GM19372 (cell line): ENCODE data around the gene IPO13.

ENCODE experiments used
- ATAC-seq: cut with Tn5 transposase; IDR thresholded peaks from one replicate; pipeline ENCODE4 v1.9.1; 2021; ENCODE audit warnings: mild to moderate bottlenecking, low read depth, moderate library complexity; ENCODE audit not compliant: unreplicated experiment

The IPO13 gene

GRCh38 chr1:43970911-43971310 lies 24.2 kb downstream of the IPO13 start:
- no peak for ATAC-seq

DNA sequence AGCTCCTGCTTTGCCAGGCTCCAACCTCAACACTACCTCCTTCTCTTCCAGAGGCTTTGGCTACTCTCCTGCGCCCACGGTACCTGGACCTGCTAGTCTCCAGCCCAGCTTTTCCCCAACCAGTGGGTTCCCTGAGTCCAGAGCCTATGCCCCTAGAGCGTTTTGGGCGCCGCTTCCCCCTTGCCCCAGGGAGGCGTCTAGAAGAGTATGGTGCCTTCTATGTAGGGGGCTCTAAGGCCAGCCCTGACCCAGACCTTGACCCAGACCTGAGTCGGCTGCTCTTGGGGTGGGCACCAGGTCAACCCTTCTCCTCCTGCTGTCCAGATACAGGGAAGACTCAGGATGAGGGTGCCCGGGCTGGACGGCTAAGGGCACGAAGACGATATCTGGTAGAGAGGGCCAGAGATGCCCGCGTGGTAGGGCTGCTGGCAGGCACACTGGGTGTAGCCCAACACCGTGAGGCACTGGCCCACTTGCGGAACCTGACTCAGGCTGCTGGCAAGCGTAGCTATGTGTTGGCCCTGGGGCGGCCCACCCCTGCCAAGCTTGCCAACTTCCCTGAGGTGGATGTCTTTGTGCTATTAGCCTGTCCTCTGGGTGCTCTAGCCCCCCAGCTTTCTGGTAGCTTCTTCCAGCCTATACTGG lies 24.7 kb downstream of the IPO13 start:
- no peak for ATAC-seq

DNA sequence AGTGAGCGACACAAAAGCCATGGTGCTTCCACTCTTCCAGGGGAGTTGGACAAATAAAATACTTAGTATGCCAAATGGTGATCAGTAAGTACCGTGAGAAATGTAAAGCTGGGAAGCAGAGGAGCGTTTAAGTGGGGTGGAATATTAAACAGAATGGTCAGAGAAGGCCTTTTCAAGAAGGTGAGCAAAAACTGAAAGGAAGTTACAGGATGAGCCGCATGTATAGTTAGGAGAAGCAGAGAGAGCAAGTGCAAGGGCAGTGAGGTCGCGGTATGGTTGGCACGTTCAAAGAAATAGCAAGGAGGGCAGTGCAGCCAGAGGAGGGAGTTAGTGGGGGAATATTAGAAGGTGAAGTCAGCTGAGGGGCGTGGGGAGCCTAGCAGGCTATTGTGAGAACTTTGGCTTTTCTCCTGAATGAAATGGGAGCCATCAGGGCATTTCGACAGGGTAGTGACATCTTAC lies 27.3 kb downstream of the IPO13 start:
- ATAC-seq = no peak

DNA sequence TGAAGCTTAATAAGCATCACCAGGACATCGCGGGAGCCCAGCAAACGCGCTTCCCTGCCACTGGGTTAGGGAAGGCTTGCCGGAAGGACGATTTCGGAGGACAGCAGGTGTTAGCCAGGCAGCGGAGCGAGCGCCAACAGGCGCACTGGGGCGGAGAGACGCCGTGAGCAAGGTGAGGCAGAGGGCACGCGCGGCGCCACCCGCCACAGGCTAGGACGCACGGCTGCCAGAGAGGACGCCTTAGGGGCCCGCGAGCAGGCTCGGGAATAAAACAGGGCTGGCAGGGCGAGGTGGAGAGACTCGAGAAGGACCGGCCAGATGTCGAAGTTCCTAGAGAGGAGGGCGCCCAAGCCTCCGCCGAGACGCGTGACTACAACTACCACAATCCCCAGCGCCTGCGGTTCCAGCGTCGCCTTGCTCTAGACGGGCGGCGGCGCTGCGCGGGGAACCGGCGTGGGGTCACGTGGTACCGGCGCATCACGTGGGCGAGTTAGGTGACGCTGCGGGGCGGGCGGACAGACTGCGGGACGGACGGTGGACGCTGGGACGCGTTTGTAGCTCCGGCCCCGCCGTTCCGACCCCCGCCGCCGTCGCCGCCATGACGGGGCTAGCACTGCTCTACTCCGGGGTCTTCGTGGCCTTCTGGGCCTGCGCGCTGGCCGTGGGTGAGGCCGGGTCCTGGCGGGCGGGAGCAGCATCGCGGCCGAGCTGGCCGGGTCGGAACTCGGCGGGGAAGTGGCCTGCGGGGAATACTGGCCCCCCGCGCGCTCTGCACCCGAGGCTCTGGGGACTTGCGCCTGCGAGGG lies 27.9 kb downstream of the IPO13 start, which contains the start of gene ATP6V0B:
TSS of gene ATP6V0B (plus strand) at position 518 of the 806 bp plus-strand sequence. CDS start at position 599, 81 bp downstream.
- ATAC-seq = peak; percentile 63

- ATAC-seq = no peak
These were observed 28.7 kb downstream of the IPO13 start for GRCh38 chr1:43975249-43975961.

DNA sequence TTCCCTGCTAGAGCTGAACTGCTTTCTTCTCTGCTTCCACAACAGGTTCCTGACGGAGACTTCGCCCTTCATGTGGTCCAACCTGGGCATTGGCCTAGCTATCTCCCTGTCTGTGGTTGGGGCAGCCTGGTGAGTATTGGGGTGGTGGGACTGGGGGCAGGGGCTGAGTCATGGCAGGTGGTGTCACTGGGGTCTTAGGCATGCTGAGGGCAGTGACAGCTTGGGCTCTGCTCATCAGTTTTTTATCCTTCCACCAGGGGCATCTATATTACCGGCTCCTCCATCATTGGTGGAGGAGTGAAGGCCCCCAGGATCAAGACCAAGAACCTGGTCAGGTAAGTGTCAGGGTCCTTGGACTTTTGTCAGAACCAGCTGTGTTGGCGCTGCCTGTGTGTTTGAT lies 29.3 kb downstream of the IPO13 start:
- no peak for ATAC-seq

GRCh38 chr1:43976890-43977289 lies 30.1 kb downstream of the IPO13 start:
- ATAC-seq = no peak

GRCh38 chr1:43977376-43978263 lies 30.9 kb downstream of the IPO13 start:
- no peak for ATAC-seq

DNA sequence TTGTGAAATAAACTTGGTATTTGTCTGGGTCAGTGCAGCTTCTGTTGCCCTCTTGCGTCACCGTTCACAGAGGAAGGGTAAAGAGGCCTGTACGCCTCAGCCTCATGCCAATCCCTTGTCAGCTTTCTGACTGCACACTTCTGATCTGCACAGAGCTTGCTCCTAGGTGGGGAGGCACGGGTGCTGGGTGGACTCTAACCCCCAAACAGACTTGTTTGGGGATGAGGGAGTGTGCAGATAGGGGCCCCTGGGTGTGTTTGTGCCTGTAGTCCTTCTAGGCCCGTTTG lies 31.5 kb downstream of the IPO13 start:
- no peak for ATAC-seq

DNA sequence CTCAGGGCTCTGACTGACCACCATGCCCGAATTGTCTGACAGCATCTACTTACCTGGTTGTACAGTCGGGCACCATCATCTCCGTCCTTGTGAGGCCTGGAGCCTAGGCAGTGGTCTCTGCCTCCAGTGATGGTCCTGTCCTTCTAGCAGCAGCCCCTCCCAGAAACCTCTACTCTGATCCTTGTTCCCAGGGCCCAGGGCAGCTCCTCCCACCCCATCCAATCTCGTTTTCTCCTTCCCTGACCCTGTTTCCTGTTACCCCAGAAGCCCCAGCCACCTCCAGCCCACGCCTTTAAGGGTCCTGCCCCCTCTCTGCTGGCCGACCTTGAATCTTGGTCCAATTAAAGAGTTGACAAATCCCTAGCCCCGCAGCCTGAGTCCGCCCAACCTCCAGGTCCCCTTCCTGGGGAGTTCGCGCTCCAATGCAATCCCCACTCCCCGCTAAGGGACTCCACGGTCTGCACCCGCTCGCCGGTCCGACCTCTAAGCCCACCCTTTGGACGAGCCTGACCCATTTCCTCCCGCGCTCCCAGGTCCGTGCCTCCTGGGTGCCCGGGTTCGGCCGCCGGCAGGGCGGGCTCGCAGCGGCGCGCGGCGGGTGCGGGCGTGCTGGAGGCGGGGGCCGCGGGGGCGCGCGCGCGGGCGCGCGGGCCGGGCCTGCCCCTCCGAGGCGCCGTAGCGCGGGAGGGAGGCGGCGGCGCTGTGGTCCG lies 32.0 kb downstream of the IPO13 start, which contains the start of gene B4GALT2:
TSS of gene B4GALT2 (plus strand) at position 660 of the 710 bp plus-strand sequence. CDS start 1,951 bp downstream, outside the sequence.
- ATAC-seq = no peak

DNA sequence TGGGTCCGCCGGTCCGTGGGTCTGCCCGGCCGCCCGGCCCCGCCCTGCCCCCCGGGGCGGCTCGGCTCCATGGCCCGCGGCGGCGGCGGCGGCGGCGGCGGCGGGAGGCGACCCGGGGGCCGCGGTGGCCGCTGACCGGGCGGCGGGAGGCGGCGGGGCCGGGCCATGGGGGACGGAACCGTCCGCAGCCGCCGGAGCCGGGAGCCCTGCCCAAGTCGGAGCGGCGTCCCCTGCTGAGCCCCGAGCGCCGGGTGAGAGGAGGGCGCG lies 32.4 kb downstream of the IPO13 start:
- no peak for ATAC-seq

- ATAC-seq = no peak
These were observed 32.9 kb downstream of the IPO13 start for GRCh38 chr1:43979528-43980254.

DNA sequence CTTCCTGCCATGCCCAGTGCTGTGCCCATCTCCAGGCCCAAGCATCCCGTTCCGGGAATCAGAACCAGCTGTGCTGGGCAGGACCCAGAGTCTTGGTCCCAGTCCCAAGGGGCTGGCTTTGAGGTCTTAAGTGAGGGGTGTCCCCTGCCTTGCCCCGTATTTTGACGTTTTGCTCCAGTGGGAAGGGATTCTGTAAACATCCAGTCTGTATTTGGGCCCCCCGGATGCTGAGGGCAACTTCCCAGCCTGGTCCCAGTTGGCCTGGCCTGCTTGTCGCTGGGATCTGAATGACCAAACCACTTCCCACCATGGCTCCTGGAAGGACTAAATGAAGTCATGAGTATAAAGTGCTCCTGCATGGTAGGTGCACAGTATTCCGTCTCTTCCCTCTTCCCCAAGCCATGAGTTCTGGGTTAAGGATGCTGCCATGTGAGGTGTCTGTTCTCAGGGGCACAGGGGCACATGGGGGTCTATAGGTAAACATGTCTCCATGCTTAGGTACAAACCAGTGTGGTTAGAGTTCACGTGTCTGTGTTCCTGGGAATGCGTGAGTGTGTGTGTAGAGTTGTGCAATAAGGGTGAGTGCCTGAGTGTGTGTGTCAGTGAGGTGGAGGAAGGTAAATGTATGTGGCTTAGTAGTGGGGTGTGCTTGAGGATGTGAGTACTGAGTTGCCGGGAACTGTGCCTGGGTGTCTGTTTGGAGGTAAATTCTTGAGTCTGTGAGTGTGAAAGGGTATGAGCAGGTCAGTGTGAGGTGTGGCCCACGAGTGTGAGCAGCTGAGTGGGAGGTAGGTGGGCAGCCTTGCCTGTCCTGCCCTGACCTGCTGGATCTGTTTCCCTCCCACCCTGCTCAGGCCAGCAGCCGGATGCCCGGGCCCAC lies 33.7 kb downstream of the IPO13 start:
- no peak for ATAC-seq

DNA sequence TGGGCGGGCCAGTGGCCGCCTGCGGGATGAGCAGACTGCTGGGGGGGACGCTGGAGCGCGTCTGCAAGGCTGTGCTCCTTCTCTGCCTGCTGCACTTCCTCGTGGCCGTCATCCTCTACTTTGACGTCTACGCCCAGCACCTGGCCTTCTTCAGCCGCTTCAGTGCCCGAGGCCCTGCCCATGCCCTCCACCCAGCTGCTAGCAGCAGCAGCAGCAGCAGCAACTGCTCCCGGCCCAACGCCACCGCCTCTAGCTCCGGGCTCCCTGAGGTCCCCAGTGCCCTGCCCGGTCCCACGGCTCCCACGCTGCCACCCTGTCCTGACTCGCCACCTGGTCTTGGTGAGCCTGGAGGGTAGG lies 34.4 kb downstream of the IPO13 start:
- no peak for ATAC-seq

- ATAC-seq = no peak
These were observed 34.9 kb downstream of the IPO13 start for GRCh38 chr1:43981636-43982035.

DNA sequence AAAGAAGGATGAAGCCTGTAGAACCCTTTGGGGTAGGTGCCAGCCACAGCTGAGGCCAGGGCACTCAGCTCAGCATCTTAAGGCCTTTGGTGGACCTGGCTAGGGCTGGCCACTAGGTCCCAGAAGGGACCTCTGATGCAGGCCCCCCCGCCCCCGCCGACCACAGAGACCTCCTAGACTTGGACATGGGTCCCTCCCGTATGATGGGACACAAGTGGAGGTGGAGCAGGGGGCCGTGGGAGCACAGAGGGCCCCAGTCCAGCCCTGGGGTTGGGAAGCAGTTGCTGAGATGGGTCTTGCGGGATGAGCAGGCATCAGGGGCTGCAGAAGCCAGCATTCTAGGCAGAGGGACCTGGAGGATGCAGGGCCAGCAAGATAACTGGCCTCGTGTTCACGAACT lies 35.5 kb downstream of the IPO13 start:
- ATAC-seq = no peak

DNA sequence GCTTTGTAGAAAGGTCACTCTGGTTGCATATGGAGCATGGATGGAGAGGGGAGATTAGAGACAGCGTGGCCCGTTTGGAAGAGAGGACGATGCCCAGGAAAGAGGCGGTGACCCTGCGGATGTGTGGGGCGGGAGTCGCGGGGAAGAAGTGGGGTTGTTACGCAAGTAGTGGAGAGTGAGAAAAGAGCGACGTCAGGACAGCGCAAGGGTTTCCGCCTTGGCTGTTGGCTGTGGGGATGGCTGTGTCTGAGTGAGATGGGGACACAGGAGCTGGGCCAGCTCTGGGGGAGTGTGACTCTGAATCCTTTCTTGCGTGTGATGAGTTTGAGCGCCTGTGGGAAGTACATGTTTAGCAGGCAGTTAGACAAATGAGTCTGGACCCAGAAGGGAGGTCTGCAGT lies 36.1 kb downstream of the IPO13 start:
- ATAC-seq = no peak

DNA sequence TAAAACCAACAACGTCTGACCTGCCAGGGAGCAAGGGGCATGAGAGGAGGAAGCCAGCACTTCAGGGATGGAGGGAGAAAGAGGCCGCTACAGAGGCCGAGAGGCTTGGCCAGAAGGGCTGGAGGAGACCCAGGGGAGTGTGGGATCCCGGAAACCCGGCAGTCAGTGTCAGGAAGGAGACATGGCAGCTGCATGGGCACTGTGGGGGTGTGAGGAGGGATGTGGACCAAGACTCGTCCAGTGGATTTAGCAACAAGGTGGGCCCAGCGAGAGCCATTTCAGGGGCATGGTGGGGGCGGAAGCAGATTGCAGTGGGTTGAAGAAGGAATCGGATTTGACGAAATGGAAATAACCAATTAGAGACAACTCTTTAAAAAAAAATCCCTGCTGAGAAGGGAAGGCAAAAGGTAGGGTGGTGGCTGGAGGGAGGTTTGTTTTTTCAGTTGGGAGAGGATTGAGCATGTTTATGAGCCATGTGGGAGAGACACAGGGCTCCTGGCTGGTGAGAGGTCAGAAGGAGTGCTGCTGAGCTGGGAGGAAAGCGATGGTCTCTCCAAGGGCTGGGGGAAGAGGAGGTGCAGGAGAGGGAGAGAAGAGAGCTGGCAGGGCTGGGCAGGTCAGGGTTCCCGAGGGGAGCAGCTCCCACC lies 36.6 kb downstream of the IPO13 start:
- no peak for ATAC-seq
